CD4-positive, alpha-beta T cell treated with Interleukin-21 for 1 hour (primary cell): ENCODE results near the gene KLHL22.
A peak's percentile ranks its signal among the peaks of the same experiment; 100 is the strongest.
"Not testable (repeated sequence)": the region's sequence is repeated elsewhere in the genome, so short reads cannot be mapped to it uniquely, and the experiment has no call there.

Source experiments
- DNase-seq: peaks from one replicate; pipeline ENCODE4 v3.0.0-alpha.2; 2020

KLHL22 gene

DNA sequence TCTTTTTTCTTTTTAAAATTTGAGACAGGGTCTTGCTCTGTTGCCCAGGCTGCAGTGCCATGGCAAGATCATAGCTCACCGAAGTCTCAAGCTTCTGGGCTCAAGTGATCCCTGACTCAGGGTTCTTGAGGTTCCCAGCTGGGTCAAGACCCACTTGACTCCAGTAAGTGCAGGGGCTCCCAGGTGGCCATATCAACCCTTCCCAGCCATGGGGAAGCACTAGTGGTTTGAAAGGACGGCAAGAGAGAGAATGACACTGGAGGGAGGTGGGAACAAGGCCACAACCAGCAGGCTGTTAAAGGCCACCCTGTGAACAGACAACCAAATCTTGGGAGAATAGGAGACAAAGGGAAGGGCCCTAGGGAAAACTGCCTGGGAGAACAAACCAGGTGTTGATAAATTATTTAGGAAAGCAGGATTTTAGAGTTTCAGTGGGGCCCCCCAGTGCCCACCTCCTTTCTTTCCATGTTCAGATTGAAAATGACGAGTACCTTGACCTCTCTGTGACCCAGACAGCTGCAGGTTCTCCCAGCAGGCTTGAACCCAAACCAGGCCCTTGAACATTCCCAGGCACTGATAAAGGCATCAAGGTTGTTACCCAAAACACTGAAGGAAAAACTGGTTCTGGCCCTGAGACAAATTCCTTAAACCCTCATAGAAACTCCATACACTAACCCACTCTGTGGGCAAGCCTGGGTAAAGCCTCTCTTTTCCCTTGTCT, 28.8 kb downstream of the KLHL22 start:
- DNase-seq: no peak

- DNase-seq: no peak
Observed at GRCh38 chr22:20465759-20466077, 29.9 kb downstream of the KLHL22 start.

DNA sequence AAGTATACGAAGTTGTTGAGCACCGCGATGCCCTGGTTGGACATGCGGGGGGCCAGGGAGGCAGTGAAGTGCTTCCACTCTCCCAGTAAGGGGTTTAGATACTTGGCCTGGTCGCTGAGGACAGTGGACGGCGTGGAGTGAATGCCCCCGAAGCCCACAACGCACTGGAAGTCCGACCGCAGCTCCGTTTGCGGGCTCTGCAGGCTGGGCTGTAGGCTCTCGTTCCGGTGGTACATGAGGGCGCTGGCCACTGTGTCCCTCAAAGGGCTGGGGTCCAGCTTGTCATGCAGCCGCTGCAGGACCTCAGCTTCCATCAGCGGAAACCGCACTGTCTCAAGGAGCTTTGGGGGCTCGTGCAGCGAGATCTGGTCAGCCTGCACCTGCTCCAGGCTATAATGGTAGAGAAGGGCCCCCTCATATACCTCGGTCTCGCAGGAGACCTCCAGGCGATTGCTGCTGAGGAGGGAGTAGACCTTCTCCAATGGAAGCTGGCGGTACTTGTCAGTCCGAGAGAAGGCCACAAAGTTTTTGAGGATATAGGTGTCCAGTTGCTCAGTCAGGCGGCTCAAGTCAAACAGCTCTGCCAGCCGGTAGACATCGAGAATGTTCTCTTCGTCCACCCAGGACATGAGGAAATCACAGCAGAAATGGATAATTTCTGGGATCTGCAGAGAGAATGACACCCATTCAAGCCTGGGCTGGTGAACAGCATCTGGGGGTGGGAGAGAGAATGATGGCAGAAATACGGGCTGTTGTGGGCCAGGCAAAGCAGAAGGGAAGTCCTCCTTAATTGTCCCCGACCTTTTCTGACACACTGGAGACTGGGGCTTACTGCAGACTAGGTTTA, 30.5 kb downstream of the KLHL22 start:
- DNase-seq: no peak

GRCh38 chr22:20464096-20464614, 31.4 kb downstream of the KLHL22 start:
- peak; percentile 80 for DNase-seq

DNA sequence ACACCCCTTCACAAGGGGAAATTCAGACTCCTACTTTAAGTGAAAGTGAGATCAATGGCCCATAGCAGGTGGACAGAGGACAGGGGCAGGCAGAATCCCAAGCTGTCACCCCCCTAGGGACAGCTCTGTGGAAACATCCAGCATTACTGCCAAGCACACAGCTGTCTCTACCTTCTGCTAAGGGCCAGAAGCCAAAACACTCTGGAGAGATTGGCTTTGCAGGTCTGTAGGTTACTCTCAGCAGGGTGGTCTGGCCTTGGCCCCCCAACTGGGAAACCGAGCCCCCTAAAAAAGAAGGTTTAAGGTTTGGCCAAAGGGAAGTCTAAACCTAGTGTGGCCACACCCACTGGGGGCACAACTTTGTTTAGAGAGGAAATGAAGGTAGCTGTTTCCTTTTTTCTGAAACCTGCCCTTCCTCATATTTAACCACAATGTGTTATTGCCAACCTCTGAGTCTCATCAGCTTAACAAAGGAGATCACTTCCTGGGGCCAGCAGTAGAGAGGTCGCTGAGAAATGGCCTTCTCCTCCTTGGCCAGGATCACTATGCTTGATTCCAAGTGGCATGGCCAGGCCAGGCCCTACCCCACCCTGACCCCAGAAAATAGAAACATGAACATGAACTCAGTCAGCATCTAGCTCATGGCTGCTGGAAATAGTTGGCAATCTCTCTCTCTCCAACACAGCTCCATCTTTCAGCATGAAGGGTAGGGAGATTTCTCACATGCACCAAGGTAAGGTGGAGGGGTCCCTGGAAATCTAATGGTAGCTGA, 32.1 kb downstream of the KLHL22 start:
- peak; percentile 64 for DNase-seq

GRCh38 chr22:20459862-20460261, 35.7 kb downstream of the KLHL22 start:
- DNase-seq: no peak

- no peak for DNase-seq
Observed at GRCh38 chr22:20459152-20459542, 36.4 kb downstream of the KLHL22 start.

- no peak for DNase-seq
Observed at GRCh38 chr22:20458530-20459151, 37.0 kb downstream of the KLHL22 start.

GRCh38 chr22:20457506-20458240, 37.9 kb downstream of the KLHL22 start:
- no peak for DNase-seq

- DNase-seq: no peak
Observed at GRCh38 chr22:20456722-20457076, 38.9 kb downstream of the KLHL22 start.

- peak; percentile 81 for DNase-seq
Observed at GRCh38 chr22:20456064-20456721, 39.4 kb downstream of the KLHL22 start.

DNA sequence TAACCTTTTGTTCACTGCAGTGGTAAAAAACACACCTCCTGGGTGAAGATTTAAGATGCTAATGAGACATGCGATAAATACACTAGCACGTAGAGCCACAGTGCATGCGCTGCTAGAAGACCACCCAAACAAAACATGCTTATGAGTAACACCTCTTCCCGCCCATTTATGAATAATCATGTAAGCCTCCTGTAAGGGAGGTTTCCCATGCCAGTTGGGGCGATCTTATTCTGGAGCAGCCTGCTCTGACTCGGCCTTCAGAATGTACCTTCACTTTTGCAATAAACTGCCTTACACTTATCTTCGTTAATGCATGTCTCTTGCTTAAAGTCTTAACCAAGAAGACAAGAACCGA, 39.9 kb downstream of the KLHL22 start:
- no peak for DNase-seq

DNA sequence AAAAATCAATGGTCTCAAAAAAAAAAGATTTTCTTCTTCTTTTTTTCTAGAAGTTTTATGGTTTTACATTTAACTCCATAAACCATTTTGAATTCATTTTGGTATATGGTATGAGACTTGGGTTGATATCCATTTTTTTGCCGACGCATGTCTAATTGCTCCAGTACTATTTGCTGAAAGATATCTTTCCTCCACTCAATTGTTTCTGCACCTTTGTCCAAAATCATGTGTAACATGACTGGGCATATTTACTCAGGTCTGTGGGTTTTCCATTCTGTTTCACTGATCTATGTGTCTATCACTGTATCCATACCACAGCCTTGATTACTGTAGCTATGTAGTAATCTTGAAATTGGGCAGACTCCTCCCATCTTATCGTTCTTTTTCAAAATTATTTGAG, 42.4 kb downstream of the KLHL22 start:
- DNase-seq: no peak

DNA sequence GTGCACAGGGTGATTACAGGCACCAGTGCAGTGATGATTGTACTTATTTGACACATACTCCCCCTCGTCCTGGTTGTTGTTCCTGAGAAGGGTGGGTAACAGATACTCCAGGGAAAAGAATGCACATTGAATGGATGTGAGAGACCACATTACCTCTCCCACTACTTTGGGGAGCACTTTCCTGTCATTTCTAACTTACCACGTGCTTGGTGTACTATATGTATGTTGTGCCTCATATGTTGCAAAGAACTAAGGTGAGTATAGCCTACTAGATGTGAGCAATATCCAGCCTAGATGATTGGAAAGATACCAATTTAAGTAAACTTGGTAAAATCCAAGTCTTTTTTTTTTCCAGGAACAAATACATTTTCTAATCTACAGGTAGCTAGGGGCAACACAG, 43.7 kb downstream of the KLHL22 start:
- no peak for DNase-seq

DNA sequence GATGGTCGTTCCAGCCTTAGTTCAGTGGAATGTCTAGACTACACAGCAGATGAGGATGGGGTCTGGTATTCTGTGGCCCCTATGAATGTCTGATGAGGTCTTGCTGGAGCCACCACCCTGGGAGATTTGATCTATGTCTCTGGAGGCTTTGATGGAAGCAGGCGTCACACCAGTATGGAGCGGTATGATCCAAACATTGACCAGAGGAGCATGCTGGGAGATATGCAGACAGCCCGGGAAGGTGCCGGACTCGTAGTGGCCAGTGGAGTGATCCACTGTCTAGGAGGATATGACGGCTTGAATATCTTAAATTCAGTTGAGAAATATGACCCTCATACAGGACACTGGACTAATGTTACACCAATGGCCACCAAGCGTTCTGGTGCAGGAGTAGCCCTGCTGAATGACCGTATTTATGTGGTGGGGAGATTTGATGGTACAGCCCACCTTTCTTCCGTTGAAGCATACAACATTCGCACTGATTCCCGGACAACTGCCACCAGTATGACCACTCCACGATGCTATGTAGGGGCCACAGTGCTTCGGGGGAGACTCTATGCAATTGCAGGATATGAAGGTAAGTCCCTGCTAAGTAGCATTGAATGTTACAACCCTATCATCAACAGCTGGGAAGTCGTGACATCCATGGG, 44.3 kb downstream of the KLHL22 start:
- DNase-seq: not testable (repeated sequence)

DNA sequence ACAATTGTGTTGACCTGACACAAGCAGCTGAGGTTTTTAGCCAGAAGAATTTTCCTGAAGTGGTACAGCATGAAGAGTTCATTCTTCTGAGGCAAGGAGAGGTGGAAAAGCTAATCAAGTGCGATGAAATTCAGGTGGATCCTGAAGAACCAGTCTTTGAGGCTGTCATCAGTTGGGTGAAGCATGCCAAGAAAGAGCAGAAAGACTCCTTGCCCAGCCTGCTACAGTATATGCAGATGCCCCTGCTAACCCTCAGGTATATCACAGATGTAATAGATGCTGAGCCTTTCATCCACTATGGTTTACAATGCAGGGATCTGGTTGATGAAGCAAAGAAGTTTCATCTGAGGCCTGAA, 45.1 kb downstream of the KLHL22 start:
- DNase-seq: no peak

DNA sequence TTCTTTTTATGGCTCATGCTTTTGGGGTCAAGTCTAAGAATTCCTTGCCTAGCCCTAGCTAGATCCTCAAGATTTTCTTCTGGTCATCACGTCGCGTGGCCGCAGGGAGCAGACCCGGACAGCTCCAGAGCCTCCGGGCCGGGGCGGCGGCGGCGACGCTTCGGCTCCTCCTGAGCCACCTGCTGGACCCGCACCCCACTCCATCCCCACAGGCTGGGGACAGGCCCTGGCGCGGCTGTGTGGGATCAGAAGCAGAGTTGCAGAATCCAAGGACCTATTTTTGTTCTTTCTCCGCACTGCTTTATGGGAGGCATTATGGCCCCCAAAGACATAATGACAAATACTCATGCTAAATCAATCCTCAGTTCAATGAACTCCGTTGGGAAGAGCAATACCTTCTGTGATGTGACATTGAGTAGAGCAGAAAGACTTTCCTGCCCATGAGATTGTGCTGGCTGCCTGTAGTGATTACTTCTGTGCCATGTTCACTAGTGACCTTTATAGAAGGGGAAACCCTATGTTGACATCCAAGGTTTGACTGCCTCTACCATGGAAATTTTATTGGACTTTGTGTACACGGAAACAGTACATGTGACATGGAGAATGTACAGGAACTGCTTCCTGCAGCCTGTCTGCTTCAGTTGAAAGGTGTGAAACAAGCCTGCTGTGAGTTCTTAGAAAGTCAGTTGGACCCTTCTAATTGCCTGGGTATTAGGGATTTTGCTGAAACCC, 45.6 kb downstream of the KLHL22 start:
- no peak for DNase-seq

DNA sequence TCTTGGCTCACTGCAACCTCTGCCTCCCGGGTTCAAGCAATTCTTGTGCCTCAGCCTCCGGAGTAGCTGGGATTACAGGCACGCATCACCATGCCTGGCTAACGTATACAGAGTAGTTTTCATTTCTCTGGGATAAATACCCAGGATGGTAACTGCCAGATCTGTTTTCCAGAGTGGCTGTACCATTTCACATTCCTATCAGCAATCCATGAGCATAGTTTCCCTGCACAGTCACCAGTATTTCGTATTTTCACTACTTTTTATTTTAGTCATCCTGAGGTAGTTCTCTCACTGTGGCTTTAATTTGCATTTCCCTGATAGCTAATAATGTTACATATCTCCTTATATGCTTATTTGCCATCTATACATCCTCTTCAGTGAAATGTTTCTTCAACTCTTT, 47.0 kb downstream of the KLHL22 start:
- no peak for DNase-seq

DNA sequence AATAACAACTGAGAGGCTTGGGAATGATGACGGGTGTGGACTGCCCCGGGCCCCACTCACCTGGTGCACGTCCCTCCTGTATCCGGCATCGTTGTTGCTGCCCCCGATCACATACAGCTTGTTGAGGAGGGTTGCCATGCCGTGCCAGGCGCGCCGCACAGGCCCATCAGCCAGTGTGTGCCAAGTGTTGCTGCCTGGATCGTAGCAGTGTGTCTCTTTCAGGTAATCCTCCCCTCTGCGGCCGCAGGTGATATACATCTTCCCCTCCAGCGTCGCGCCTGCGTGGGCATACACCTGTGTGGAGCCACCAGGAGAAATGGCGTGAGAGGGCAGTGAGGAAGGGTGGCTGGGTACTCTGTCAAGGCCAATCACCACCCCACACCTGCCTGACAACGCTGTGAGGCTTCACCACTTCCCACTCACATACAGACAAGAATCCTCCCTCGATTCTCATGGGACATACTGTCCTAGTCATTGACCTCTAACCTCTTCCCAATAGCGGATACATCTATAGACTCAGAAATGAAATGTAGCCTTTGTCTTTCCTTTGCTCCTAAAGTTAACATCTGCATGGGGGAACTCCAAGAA, 49.1 kb downstream of the KLHL22 start:
- no peak for DNase-seq

GRCh38 chr22:20444325-20444724, 51.3 kb downstream of the KLHL22 start:
- no peak for DNase-seq
